H9 (cell line): Measurements from ENCODE around the gene GAPT. TPM values are rescaled to one million over a fixed set of nuclear protein-coding genes. Genes with fewer than 3 reads are reported as not detected.

Source experiments
- DNase-seq: peaks from one replicate; pipeline ENCODE4 v3.0.0-alpha.2; 2017
- H2AFZ ChIP-seq: one replicate; pipeline ENCODE4 v1.6.1; 2013; ENCODE audit warnings: mild to moderate bottlenecking, low read length, control low read depth, moderate library complexity
- H2AK5ac ChIP-seq: 2 replicates; pipeline ENCODE4 v1.6.1; 2013; ENCODE audit warnings: low read length, control low read depth, mixed read lengths; ENCODE audit not compliant: insufficient read length
- H2BK120ac ChIP-seq: one replicate; pipeline ENCODE4 v1.6.1; 2013; ENCODE audit warnings: low read depth, mild to moderate bottlenecking, low read length, control low read depth, inconsistent platforms; ENCODE audit not compliant: poor library complexity, severe bottlenecking
- H2BK12ac ChIP-seq: 2 replicates; pipeline ENCODE4 v1.6.1; 2013; ENCODE audit warnings: low read length, control low read depth, mixed read lengths, low read depth; ENCODE audit not compliant: insufficient read length
- H2BK15ac ChIP-seq: 2 replicates; pipeline ENCODE4 v1.6.1; 2013; ENCODE audit warnings: low read depth, low read length, control low read depth
- H2BK20ac ChIP-seq: one replicate; pipeline ENCODE4 v1.6.1; 2013; ENCODE audit warnings: low read depth, mild to moderate bottlenecking, low read length, control low read depth, inconsistent platforms; ENCODE audit not compliant: poor library complexity, severe bottlenecking
- H2BK5ac ChIP-seq: 2 replicates; pipeline ENCODE4 v1.6.1; 2013; ENCODE audit warnings: low read length, control low read depth, mixed read lengths; ENCODE audit not compliant: insufficient read length
- H3K14ac ChIP-seq: 2 replicates; pipeline ENCODE4 v1.6.1; 2013; ENCODE audit warnings: low read length, control low read depth; ENCODE audit not compliant: insufficient read depth
- H3K18ac ChIP-seq: 2 replicates; pipeline ENCODE4 v1.6.1; 2013; ENCODE audit warnings: low read depth, mild to moderate bottlenecking, mixed read lengths, low read length, control low read depth; ENCODE audit not compliant: insufficient read length
- H3K23ac ChIP-seq: 2 replicates; pipeline ENCODE4 v1.6.1; 2013; ENCODE audit warnings: low read length, control low read depth, mixed read lengths, low read depth; ENCODE audit not compliant: insufficient read length
- H3K23me2 ChIP-seq: 2 replicates; pipeline ENCODE4 v1.6.1; 2013; ENCODE audit warnings: low read depth, mild to moderate bottlenecking, mixed read lengths, low read length, control low read depth; ENCODE audit not compliant: insufficient read length, poor library complexity, severe bottlenecking
- H3K27ac ChIP-seq: 2 replicates; pipeline ENCODE4 v1.5.1; 2013; ENCODE audit warnings: low read length, control low read depth, mixed read lengths, low read depth; ENCODE audit not compliant: insufficient read length
- H3K27me3 ChIP-seq: 2 replicates; pipeline ENCODE4 v1.6.1; 2013; ENCODE audit warnings: low read length, control low read depth, inconsistent platforms; ENCODE audit not compliant: insufficient read depth
- H3K4ac ChIP-seq: 2 replicates; pipeline ENCODE4 v1.6.1; 2013; ENCODE audit warnings: low read depth, mild to moderate bottlenecking, control low read depth, inconsistent platforms, low read length, moderate library complexity
- H3K4me1 ChIP-seq: 2 replicates; pipeline ENCODE4 v1.6.1; 2013; ENCODE audit warnings: low read length, control low read depth, inconsistent platforms; ENCODE audit not compliant: insufficient read depth
- H3K4me2 ChIP-seq: 2 replicates; pipeline ENCODE4 v1.6.1; 2013; ENCODE audit warnings: low read length, control low read depth, mixed read lengths; ENCODE audit not compliant: insufficient read length, insufficient read depth
- H3K56ac ChIP-seq: 2 replicates; pipeline ENCODE4 v1.6.1; 2013; ENCODE audit warnings: low read depth, mild to moderate bottlenecking, mixed read lengths, low read length, control low read depth; ENCODE audit not compliant: insufficient read length
- H3K79me1 ChIP-seq: 2 replicates; pipeline ENCODE4 v1.6.1; 2013; ENCODE audit warnings: low read depth, mild to moderate bottlenecking, moderate library complexity, low read length, control low read depth, inconsistent platforms; ENCODE audit not compliant: insufficient read depth, poor library complexity, severe bottlenecking
- H3K79me2 ChIP-seq: 2 replicates; pipeline ENCODE4 v1.6.1; 2013; ENCODE audit warnings: low read length, control low read depth, inconsistent platforms; ENCODE audit not compliant: insufficient read depth
- H3K9ac ChIP-seq: 2 replicates; pipeline ENCODE4 v1.6.1; 2013; ENCODE audit warnings: low read length, control low read depth, mixed read lengths; ENCODE audit not compliant: insufficient read length; ENCODE audit errors: extremely low read depth
- H3K9me3 ChIP-seq: one replicate; pipeline ENCODE4 v1.6.1; 2013; ENCODE audit warnings: low read depth, low read length, inconsistent platforms; ENCODE audit not compliant: control insufficient read depth
- H3T11ph ChIP-seq: one replicate; pipeline ENCODE4 v1.6.1; 2013; ENCODE audit warnings: mild to moderate bottlenecking, low read length, control low read depth, inconsistent platforms
- H4K20me1 ChIP-seq: one replicate; pipeline ENCODE4 v1.6.1; 2013; ENCODE audit not compliant: control insufficient read depth, insufficient read length, insufficient read depth
- H4K5ac ChIP-seq: 2 replicates; pipeline ENCODE4 v1.6.1; 2013; ENCODE audit warnings: low read depth, mild to moderate bottlenecking, mixed read lengths, low read length, control low read depth; ENCODE audit not compliant: insufficient read length
- H4K8ac ChIP-seq: replicated peaks from 2 replicates; pipeline ENCODE4 v1.6.1; 2013; ENCODE audit warnings: low read length, control low read depth, mixed read lengths, low read depth; ENCODE audit not compliant: insufficient read length
- H4K91ac ChIP-seq: 2 replicates; pipeline ENCODE4 v1.6.1; 2013; ENCODE audit warnings: low read depth, mild to moderate bottlenecking, moderate library complexity, mixed read lengths, low read length, control low read depth; ENCODE audit not compliant: insufficient read length
- H3K27ac Mint-ChIP-seq, 3 experiments: 2 replicates in 2 of 3; 3 replicates in 1 of 3; pipeline ENCODE4 v1.8.0; 2020 to 2021; ENCODE audit warnings: mixed read lengths in 3 of 3, mild to moderate bottlenecking in 1 of 3, moderate library complexity in 1 of 3
- H3K27me3 Mint-ChIP-seq: 2 replicates; pipeline ENCODE4 v1.8.0; 2021; ENCODE audit warnings: low read depth, mild to moderate bottlenecking, moderate library complexity, mixed read lengths
- H3K36me3 Mint-ChIP-seq, 3 experiments: 2 replicates in 2 of 3; 3 replicates in 1 of 3; pipeline ENCODE4 v1.8.0; 2020 to 2021; ENCODE audit warnings: low read depth in 3 of 3, mixed read lengths in 3 of 3; ENCODE audit not compliant: insufficient read depth in 1 of 3
- H3K4me1 Mint-ChIP-seq, 2 experiments: 2 replicates each; pipeline ENCODE4 v1.8.0; 2020; ENCODE audit warnings: mixed read lengths in 2 of 2
- H3K4me3 Mint-ChIP-seq, 2 experiments: 2 replicates in 1 of 2; 3 replicates in 1 of 2; pipeline ENCODE4 v1.8.0; 2020 to 2021; ENCODE audit warnings: mild to moderate bottlenecking in 2 of 2, mixed read lengths in 2 of 2, moderate library complexity in 1 of 2
- H3K9me3 Mint-ChIP-seq, 2 experiments: 2 replicates in 1 of 2; 3 replicates in 1 of 2; pipeline ENCODE4 v1.8.0; 2020; ENCODE audit warnings: mild to moderate bottlenecking in 2 of 2, mixed read lengths in 2 of 2, moderate library complexity in 1 of 2
- CTCF ChIP-seq: fragments of 200-600 bp; sonication (generic); conservative IDR thresholded peaks from 3 replicates; pipeline ENCODE4 v1.8.0; 2021; ENCODE audit warnings: antibody characterized with exemption, mild to moderate bottlenecking
- WGBS: extraction: QIAGEN DNeasy Blood & Tissue Kit; methylation state at CpG from one replicate; pipeline ENCODE4 v1.1.7; 2013; ENCODE audit warnings: missing lambda C conversion rate, low lambda C conversion rate, mixed read lengths; ENCODE audit not compliant: insufficient read length; ENCODE audit errors: extremely low coverage; 5-methylcytosine and 5-hydroxymethylcytosine counted together
- total RNA-seq: library from RNA; stranded (reverse); gene quantifications from 2 replicates; pipeline ENCODE4 v1.2.1, GENCODE V29; 2021

Gene GAPT
- total RNA-seq, 1 experiment from 2014 or later, result not detected

- no peaks in the 10 kb centered on the region for H3K27me3 Mint-ChIP-seq
- Histone ChIP-seq H3K56ac (no peak overlapping the region), H3K79me2 (no peaks in the 10 kb centered on the region), H3K27me3 (no peaks in the 10 kb centered on the region), H2BK20ac (no peak overlapping the region), H3K9me3 (no peaks in the 10 kb centered on the region), H2BK120ac (no peak overlapping the region), H4K5ac (no peak overlapping the region), H4K20me1 (no peaks in the 10 kb centered on the region), H2BK12ac (no peak overlapping the region), H2BK5ac (no peak overlapping the region), H3K9ac (no peak overlapping the region), H2AK5ac (no peak overlapping the region), H3K4me2 (no peak overlapping the region), H2AFZ (no peak overlapping the region), H3K4me1 (no peaks in the 10 kb centered on the region), H3K79me1 (no peaks in the 10 kb centered on the region), H3K27ac (no peak overlapping the region), H3K14ac (no peak overlapping the region), H3T11ph (no peak overlapping the region), H4K91ac (no peak overlapping the region), H4K8ac (no peak overlapping the region), H3K4ac (no peak overlapping the region), H3K23ac (no peak overlapping the region), H2BK15ac (no peak overlapping the region), H3K18ac (no peak overlapping the region), H3K23me2 (no peaks in the 10 kb centered on the region)
- no peak overlapping the region for H3K4me3 Mint-ChIP-seq
- no peak for TF ChIP-seq CTCF
- WGBS, result no CpG with 5 or more reads among the region's 10 CpGs
- peaks cover 2 to 5% of the 10 kb centered on the region in 2 experiments; a peak in 3 of 4 replicates for H3K4me1 Mint-ChIP-seq
- no peak for DNase-seq
- no peak overlapping the region for H3K27ac Mint-ChIP-seq
- H3K9me3 Mint-ChIP-seq, result peaks cover 4 to 6% of the 10 kb centered on the region in 2 experiments; a peak in 3 of 5 replicates
- peaks cover 2 to 36% (median 32%) of the 10 kb centered on the region in 3 experiments; a peak in 6 of 7 replicates for H3K36me3 Mint-ChIP-seq
Measured at GRCh38 chr5:58450811-58451629, 40.2 kb upstream of the GAPT start.
